Measurements from ENCODE around the gene WASF3. TPM values are rescaled to one million over a fixed set of nuclear protein-coding genes. Genes with fewer than 3 reads are reported as not detected.

Gene WASF3
- total and polyA plus RNA-seq, 10 of the 15 experiments (the other 5 are each of a cell fraction or from before 2014, with no cell fraction given), result under 0.01 to 0.10 (median 0.01) TPM; not detected in 7

DNA sequence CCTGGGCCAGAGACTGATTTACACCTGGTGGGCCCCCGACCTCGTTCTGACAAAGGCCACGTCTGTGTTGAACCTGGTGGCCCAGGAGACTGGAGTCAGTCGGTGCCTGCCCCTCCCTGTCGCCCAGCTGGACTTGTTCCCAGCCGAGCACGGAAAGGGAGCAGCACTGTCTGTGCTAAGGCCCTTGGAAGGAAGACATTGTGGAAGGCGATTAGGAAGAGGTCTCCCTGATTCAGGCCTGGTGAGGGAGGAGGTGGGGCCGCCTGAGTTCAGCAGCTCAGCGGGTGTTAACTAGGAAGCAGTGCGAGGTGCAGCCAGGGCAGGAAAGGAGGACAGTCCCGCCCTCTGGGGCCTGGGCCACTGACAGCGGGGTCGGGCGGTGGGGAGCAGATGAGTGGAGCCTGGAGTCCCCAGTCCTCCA lies 138.4 kb downstream of the WASF3 start (continued):
- TF ChIP-seq RUNX3 (IDR thresholded peaks at IDR 0.05; ENCODE audit: low read length), result no peak
- TF ChIP-seq BACH1 (IDR thresholded peaks at IDR 0.05; ENCODE audit: borderline replicate concordance), result no peak

DNA sequence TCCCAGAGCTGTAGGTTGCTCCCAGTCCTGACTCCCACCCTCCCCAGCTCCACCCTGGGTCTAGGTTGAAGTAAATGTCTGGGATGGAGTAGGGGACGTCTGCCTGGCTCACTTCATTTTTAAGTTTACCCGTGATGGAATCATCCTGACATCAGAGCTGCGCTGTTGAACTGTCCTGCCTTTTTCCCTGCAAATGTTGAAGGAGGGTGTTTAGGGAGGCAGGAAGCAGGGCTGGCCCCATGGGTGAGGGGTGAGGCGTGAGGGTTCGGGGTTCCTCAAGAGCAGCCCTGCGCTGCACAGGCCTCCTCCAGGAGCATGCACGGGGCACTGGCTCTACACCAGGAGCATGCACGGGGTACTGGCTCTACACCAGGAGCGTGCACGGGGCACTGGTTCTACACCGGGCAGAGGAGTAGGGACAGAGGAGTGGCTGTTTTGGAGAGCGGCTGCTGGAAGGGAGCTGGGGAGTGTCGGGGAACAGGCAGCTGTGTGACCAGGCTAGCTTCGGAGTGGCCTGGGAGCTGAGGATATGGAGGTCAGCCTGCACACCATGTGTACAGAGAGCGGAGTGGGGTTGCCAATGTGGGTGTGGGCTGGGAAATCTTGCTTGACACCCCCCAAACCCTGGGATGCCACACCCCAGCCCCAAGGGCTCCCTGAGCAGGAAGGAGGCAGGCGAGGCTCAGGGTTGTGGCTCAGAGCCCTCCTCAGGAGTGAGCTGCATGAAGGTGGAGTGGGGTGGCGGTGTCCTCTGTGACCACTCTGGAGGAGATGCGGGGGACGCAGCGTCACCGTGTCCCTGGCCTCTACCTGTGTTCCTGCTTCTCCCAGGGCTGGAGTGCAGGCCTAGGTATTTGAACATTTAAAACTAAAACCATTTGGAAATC lies 139.8 kb downstream of the WASF3 start:
- no peaks in the 10 kb centered on the region for H3K9me3 ChIP-seq (replicated peaks; ENCODE audit: control insufficient read depth, insufficient read depth, low read length)
- ChIA-PET POLR2A (no interaction called here), SMC1A (ENCODE audit: uncharacterized antibody, unreplicated experiment) (interaction anchor here (1.8 kb wide), 1 partner anchor 512 kb away, joined by 6 read pairs; no protein-coding TSS in a partner anchor), CTCF (interaction anchor here (1.4 to 3.5 kb wide), 5 partner anchors 7 to 512 kb away, joined by 4 to 27 read pairs (median 8); no protein-coding TSS in a partner anchor), RAD21 (ENCODE audit: unreplicated experiment) (interaction anchor here (1.0 to 3.7 kb wide), 3 partner anchors 39 to 512 kb away, joined by 3 to 34 read pairs (median 4); no protein-coding TSS in a partner anchor)
- 33% methylated on average over 21 of the region's 21 CpGs for WGBS (ENCODE audit: insufficient coverage, insufficient replicate concordance, low lambda C conversion rate, missing lambda C conversion rate)
- in situ Hi-C loops (cut with MboI), result no loop called here
- no peaks in the 10 kb centered on the region for H3K4me1 ChIP-seq (ENCODE audit: control insufficient read depth, insufficient read depth, low read length)
- intact Hi-C loops (cut with micrococcal nuclease; ENCODE audit: unreplicated experiment), result loop anchor here (5.0 kb wide), 2 partner anchors 200 to 1125 kb away; no protein-coding TSS in a partner anchor
- H3K4me3 ChIP-seq, result no peak overlapping the region
- no peak overlapping the region for H3K9ac ChIP-seq (ENCODE audit: control insufficient read depth, insufficient read depth, low read length)
- BruUV-seq (replicated peaks), result no TSS peak
- ATAC-seq, result no peak
- no peak overlapping the region for H3K27ac ChIP-seq (ENCODE audit: control insufficient read depth, insufficient read depth)
- H3K27me3 ChIP-seq (replicated peaks in 1 of 2; ENCODE audit: control insufficient read depth in 2 of 2, insufficient read depth in 2 of 2, low read length in 1 of 2), result no peaks in the 10 kb centered on the region
- no peak overlapping the region for H2AFZ ChIP-seq (ENCODE audit: control insufficient read depth, low read depth, low read length)
- H3K79me2 ChIP-seq (ENCODE audit: control insufficient read depth, insufficient read depth, low read length), result no peaks in the 10 kb centered on the region
- no peak for FAIRE-seq
- no peak for DNase-seq (ENCODE audit: low read depth, low spot score)
- no peak for TF ChIP-seq MEF2A (IDR thresholded peaks at IDR 0.05; ENCODE audit: insufficient read depth, low read depth, low read length)
- TF ChIP-seq, protein P1, sequence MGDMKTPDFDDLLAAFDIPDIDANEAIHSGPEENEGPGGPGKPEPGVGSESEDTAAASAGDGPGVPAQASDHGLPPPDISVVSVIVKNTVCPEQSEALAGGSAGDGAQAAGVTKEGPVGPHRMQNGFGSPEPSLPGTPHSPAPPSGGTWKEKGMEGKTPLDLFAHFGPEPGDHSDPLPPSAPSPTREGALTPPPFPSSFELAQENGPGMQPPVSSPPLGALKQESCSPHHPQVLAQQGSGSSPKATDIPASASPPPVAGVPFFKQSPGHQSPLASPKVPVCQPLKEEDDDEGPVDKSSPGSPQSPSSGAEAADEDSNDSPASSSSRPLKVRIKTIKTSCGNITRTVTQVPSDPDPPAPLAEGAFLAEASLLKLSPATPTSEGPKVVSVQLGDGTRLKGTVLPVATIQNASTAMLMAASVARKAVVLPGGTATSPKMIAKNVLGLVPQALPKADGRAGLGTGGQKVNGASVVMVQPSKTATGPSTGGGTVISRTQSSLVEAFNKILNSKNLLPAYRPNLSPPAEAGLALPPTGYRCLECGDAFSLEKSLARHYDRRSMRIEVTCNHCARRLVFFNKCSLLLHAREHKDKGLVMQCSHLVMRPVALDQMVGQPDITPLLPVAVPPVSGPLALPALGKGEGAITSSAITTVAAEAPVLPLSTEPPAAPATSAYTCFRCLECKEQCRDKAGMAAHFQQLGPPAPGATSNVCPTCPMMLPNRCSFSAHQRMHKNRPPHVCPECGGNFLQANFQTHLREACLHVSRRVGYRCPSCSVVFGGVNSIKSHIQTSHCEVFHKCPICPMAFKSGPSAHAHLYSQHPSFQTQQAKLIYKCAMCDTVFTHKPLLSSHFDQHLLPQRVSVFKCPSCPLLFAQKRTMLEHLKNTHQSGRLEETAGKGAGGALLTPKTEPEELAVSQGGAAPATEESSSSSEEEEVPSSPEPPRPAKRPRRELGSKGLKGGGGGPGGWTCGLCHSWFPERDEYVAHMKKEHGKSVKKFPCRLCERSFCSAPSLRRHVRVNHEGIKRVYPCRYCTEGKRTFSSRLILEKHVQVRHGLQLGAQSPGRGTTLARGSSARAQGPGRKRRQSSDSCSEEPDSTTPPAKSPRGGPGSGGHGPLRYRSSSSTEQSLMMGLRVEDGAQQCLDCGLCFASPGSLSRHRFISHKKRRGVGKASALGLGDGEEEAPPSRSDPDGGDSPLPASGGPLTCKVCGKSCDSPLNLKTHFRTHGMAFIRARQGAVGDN (IDR thresholded peaks at IDR 0.05), result no peak
- TF ChIP-seq RB1 (IDR thresholded peaks at IDR 0.05; ENCODE audit: borderline replicate concordance), result no peak
- TF ChIP-seq, protein P2, sequence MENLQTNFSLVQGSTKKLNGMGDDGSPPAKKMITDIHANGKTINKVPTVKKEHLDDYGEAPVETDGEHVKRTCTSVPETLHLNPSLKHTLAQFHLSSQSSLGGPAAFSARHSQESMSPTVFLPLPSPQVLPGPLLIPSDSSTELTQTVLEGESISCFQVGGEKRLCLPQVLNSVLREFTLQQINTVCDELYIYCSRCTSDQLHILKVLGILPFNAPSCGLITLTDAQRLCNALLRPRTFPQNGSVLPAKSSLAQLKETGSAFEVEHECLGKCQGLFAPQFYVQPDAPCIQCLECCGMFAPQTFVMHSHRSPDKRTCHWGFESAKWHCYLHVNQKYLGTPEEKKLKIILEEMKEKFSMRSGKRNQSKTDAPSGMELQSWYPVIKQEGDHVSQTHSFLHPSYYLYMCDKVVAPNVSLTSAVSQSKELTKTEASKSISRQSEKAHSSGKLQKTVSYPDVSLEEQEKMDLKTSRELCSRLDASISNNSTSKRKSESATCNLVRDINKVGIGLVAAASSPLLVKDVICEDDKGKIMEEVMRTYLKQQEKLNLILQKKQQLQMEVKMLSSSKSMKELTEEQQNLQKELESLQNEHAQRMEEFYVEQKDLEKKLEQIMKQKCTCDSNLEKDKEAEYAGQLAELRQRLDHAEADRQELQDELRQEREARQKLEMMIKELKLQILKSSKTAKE (IDR thresholded peaks at IDR 0.05; ENCODE audit: low read depth, poor library complexity, severe bottlenecking), result no peak
- TF ChIP-seq PAX5 (IDR thresholded peaks at IDR 0.05; ENCODE audit: borderline replicate concordance, low read depth, low read length), result no peak
- TF ChIP-seq RELA (IDR thresholded peaks at IDR 0.05; ENCODE audit: borderline replicate concordance, partially characterized antibody), result no peak
- TF ChIP-seq EED (IDR thresholded peaks at IDR 0.05; ENCODE audit: low read depth), result no peak
- no peak for TF ChIP-seq KDM1A (IDR thresholded peaks at IDR 0.05; ENCODE audit: borderline replicate concordance)
- H3K36me3 ChIP-seq (ENCODE audit: control insufficient read depth in 2 of 2, insufficient read depth in 2 of 2, low read length in 1 of 2), result no peaks in the 10 kb centered on the region
- no peak overlapping the region for H3K4me2 ChIP-seq (ENCODE audit: control insufficient read depth, insufficient read depth)
- H4K20me1 ChIP-seq (ENCODE audit: control insufficient read depth, insufficient read depth), result no peaks in the 10 kb centered on the region
